Neural progenitor cell (in vitro differentiated cells): ENCODE data around the gene RBM43.

Experiments
- CTCF ChIP-seq: fragments of 200-600 bp; sonication (generic); IDR thresholded peaks from 2 replicates; pipeline ENCODE4 v1.5.1; 2017; ENCODE audit warnings: antibody characterized with exemption, mild to moderate bottlenecking
- EZH2 ChIP-seq: fragments of 200-600 bp; sonication (generic); IDR thresholded peaks from 2 replicates; pipeline ENCODE4 v1.6.1; 2017; ENCODE audit warnings: antibody characterized with exemption, mild to moderate bottlenecking, moderate library complexity

- no peak for TF ChIP-seq CTCF
- TF ChIP-seq EZH2, result no peak
Measured at GRCh38 chr2:151217343-151217742, 44.3 kb downstream of the RBM43 start.
